GM19467 (cell line): ENCODE data around the gene OBSCN.

ENCODE experiments used
- ATAC-seq: cut with Tn5 transposase; IDR thresholded peaks from one replicate; pipeline ENCODE4 v1.9.1; 2021; ENCODE audit warnings: mild to moderate bottlenecking, moderate library complexity; ENCODE audit not compliant: unreplicated experiment

OBSCN gene

DNA sequence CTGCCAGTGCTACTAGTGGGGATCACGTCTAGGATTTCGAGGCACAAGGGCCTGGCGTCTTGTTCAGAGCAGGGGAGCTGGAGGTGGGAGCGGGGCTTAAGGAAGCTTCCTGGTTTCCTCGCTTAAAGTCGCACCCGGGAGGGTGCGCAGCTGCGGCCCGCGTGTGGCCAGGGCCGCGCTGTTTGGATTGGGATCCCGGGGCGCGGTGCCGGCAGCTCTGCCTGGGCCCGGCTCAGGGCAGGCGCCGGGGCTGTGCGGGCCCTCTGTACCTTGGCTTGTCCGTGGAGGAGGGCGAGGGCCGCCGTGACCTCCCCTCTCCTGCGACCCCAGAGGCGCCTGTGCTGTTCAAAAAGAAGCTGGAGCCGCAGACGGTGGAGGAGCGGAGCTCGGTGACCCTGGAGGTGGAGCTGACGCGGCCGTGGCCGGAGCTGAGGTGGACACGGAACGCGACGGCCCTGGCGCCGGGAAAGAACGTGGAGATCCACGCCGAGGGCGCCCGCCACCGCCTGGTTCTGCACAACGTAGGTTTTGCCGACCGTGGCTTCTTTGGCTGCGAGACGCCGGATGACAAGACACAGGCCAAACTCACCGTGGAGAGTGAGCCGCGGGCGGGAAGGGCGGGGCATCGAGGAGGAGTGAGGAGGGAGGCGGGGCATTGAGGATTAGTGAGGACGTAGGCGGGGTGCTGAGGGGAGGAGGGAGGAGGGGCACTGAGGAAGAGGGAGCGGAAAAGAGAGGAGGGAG, 67.8 kb downstream of the OBSCN start:
- ATAC-seq, result no peak

DNA sequence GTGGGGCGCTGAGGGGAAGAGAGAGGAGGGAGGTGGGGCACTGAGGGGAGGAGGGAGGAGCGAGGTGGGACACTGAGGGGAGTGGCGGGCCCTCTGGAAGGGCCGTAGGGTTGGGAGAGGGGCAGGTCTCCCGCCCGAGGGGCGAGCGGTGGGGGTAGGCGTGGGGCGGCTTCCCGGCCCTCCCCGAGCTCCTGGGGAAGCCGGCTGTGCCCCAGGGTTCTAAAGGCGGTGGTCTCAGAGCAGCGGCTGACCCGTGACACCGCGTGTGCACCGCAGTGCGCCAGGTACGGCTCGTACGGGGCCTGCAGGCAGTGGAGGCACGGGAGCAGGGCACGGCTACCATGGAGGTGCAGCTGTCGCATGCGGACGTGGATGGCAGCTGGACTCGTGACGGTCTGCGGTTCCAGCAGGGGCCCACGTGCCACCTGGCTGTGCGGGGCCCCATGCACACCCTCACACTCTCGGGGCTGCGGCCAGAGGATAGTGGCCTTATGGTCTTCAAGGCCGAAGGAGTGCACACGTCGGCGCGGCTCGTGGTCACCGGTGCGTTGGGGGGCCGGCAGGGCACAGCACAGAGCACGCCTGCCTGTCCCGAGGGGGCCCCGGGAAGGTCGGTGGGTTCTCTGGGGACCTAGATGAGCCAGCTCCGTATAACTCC, 68.5 kb downstream of the OBSCN start:
- ATAC-seq, result no peak

DNA sequence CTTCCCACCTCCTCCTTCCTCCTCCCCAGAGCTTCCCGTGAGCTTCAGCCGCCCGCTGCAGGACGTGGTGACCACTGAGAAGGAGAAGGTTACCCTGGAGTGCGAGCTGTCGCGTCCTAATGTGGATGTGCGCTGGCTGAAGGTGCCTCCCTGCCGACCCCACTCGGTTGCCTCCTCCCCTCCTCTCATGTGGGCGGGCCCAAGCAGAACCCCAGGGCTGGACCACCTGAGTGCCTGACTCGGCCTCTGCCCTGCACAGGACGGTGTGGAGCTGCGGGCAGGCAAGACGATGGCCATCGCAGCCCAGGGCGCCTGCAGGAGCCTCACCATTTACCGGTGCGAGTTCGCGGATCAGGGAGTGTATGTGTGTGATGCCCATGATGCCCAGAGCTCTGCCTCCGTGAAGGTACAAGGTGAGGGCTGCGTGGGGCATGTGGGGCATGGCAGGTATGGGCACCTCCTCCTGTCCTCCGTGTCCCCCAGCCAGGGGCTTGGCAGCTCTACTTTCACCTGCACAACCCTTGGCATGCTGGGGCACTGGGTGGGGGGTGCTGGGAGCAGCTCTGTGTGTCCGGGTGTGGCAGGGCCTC, 69.2 kb downstream of the OBSCN start:
- no peak for ATAC-seq

DNA sequence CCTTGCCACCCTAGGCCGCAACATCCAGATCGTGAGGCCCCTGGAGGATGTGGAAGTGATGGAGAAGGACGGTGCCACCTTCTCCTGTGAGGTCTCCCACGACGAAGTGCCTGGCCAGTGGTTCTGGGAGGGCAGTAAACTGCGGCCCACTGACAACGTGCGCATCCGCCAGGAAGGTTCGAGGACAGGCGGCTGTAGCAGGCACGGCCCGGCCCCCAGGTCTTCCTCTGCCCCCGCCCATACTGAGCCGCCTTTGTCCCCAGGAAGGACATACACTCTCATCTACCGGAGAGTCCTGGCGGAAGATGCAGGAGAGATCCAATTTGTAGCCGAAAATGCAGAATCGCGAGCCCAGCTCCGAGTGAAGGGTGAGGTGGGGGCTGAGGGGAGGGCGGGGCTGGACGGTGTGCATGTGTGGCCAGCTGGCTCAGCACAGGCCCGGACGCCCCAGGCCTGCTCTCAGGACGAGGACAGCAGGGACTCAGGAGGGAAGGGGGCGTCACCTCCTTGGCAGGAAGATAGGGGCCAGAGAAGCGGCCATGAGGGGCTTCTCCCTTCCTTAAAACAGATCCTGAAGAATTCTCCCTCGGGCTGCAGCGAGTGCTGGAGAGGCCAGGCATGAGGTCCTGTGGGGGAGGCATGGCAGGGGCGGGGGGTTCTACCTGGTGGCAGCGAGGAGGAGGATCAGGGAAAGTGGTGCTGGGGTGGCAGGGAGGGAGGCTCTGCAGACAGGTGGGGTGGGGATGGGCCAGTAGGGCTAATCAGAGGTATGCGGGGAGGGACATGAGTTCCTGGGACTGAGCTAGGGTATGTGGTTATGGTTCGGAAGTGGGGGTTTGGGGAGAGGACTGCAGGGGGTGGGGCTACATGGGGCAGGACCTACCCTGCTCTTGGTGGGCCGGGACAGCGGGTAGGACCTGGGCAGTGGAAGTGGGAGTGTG, 69.9 kb downstream of the OBSCN start:
- no peak for ATAC-seq

DNA sequence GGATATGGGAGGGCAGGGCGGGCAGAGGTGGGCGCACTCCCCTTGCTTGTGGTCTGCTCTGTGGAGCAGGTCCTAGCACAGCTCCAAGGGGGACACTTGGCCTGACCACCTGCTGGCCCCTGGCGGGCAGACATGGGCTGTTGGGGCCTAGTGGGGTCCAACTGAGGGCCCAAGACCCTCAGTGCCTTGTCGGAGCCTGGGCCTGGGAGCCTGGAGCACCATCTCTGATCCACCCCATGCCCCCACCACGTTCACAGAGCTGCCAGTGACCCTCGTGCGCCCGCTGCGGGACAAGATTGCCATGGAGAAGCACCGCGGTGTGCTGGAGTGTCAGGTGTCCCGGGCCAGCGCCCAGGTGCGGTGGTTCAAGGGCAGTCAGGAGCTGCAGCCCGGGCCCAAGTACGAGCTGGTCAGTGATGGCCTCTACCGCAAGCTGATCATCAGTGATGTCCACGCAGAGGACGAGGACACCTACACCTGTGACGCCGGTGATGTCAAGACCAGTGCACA, 70.6 kb downstream of the OBSCN start:
- no peak for ATAC-seq

DNA sequence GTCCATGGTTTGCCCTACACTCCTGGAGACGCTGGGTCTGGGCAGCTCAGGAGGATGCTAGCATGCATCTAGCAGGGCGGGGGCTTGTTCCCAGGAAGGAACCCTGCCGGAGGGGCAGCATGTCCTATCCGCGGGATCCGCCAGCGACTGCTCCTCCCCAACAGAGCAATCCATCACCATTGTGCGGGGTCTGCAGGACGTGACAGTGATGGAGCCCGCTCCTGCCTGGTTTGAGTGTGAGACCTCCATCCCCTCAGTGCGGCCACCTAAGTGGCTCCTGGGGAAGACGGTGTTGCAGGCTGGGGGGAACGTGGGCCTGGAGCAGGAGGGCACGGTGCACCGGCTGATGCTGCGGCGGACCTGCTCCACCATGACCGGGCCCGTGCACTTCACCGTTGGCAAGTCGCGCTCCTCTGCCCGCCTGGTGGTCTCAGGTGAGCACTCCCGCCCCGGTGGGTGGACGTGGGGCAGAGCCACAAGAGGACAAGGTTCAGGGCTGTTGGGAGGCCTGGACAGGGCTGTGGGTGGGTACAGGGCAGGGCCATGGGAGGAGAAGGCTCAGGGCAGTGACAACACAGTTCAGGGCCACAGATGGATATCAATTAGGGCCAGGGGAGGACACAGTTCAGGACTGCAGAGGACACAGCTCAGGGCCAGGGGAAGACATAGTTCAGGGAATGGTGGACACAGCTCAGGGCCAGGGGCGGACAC, 71.3 kb downstream of the OBSCN start:
- no peak for ATAC-seq

DNA sequence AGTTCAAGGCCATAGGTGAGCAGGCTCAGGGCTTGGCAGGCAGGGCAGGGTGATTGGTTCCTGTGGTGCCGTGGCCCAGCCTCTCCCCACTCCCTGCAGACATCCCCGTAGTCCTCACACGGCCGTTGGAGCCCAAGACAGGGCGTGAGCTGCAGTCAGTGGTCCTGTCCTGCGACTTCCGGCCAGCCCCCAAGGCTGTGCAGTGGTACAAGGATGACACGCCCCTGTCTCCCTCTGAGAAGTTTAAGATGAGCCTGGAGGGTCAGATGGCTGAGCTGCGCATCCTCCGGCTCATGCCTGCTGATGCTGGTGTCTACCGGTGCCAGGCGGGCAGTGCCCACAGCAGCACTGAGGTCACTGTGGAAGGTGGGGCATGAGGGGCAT, 71.9 kb downstream of the OBSCN start:
- no peak for ATAC-seq

DNA sequence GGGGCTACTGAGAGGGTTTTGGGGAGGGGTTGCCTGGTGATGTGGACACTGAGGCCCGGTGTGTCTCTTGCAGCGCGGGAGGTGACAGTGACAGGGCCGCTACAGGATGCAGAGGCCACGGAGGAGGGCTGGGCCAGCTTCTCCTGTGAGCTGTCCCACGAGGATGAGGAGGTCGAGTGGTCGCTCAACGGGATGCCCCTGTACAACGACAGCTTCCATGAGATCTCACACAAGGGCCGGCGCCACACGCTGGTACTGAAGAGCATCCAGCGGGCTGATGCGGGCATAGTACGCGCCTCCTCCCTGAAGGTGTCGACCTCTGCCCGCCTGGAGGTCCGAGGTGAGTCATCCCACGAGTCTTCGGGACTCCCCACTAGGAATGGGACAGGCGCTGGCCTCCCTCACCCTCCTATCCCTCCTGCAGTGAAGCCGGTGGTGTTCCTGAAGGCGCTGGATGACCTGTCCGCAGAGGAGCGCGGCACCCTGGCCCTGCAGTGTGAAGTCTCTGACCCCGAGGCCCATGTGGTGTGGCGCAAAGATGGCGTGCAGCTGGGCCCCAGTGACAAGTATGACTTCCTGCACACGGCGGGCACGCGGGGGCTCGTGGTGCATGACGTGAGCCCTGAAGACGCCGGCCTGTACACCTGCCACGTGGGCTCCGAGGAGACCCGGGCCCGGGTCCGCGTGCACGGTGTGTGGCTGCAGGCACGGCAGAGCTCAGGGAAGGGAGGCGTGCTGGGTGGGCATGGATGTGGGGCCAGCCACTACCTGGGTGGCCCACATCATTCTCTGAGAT, 72.5 kb downstream of the OBSCN start:
- ATAC-seq, result no peak

DNA sequence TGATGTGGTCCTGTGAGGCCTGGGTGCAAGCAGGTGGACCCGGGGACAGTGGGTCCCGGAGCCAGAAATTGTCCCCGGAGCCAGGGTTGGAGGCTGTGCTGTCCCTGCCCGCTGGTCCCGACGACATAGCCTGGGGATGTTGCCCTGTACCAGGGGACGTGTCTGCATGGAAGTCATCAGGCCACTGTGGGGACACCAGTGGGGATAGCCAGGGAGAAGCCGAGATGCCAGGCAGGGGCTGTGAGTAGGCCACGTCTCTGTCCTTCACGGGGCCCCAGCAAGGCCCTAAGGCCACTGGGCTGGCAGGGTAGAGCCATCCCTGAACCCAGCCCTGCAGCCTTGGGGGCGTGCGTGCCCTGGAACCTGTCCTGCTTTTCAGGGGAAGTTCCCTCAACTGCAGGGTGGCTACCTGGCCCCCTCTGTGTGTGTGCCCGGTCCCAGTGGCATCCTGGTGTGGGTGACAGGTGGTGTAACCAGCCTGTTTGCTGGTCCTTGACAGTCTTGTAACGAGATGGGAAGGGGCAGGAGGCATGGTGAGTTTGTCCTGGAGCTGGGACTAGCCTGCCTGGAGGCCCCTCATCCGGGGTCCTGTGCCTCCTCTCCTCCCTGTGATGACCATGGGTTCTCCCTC, 73.2 kb downstream of the OBSCN start:
- no peak for ATAC-seq

DNA sequence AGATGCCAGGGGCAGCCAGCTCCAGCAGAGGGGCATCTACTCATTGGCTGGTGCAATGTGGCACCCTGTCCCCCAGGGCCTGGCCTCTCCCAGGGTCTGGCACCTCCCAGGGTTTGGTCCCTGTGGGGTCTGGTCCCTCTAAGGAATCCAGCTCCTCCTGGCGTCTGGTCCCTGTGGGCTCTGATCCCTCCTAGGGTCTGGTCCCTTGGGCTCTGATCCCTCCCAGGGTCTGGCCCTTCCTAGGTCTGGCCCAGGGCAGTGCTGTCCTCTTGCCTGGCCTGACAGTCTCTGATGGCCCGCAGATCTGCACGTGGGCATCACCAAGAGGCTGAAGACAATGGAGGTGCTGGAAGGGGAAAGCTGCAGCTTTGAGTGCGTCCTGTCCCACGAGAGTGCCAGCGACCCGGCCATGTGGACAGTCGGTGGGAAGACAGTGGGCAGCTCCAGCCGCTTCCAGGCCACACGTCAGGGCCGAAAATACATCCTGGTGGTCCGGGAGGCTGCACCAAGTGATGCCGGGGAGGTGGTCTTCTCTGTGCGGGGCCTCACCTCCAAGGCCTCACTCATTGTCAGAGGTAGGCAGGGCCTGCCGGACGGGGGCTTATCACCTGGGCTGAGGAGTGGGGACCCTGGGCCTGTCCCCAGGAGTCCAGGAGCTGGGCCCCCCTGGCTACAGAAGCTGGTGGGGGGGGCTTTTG, 73.9 kb downstream of the OBSCN start:
- ATAC-seq, result no peak

DNA sequence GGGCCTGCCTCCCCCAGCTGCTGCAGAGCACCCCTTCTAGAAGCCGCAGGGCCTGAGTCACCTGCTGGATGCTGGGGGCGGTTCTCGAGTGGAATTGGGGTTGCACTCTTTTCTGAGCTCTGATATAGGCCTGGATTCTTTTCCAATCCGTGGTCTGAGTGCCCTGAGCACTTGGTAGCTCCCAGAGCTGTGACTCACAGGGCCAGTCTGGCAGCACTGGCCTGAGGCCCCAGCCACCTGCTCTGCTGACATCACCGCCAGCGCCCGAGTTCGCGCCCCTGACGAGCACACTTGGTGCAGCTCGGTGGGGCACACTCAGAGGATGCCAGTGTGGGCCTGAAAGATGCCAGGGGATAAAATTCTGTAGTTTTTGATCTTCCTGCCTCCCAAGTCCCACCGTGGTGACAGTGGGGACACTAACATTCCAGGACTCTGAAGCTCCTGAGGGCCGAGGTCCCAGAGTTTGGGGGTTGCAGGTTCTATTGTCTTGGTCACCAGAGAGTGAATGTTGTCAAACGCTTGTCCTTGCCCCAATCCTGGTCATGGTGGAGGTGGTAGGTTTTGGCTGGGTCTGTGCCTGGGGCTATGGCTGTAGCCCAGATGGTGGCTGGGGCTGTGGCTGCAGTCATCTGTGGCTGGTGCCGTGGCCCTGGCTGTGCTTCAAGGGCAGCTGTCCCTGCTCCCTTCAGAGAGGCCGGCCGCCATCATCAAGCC, 74.6 kb downstream of the OBSCN start:
- ATAC-seq, result no peak

DNA sequence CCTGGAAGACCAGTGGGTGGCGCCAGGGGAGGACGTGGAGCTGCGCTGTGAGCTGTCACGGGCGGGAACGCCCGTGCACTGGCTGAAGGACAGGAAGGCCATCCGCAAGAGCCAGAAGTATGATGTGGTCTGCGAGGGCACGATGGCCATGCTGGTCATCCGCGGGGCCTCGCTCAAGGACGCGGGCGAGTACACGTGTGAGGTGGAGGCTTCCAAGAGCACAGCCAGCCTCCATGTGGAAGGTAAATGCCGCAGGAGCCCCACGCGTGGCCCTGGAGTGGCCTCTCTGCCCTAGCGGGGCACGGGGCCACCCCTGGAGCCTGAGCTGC, 75.2 kb downstream of the OBSCN start:
- no peak for ATAC-seq

DNA sequence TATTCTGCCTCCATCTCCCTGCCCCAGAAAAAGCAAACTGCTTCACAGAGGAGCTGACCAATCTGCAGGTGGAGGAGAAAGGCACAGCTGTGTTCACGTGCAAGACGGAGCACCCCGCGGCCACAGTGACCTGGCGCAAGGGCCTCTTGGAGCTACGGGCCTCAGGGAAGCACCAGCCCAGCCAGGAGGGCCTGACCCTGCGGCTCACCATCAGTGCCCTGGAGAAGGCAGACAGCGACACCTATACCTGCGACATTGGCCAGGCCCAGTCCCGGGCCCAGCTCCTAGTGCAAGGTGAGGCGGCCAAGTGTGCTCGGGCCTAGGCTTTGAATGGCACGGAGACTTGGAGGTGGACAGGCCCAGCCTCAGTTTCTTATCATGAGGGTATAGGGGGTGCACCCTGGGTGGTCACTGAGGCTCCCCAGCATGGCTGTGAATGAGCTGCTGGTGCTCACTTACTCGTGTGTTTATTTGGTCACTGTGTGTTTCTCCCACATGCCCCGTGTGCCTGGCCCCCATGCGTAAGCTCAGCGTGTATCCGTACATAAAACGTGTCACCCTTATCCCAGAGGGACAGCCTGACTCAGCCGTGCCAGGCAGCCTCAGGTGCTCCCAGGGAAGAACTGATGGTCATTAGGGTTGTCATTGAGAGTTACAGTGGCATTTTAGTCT, 75.8 kb downstream of the OBSCN start:
- ATAC-seq, result no peak

DNA sequence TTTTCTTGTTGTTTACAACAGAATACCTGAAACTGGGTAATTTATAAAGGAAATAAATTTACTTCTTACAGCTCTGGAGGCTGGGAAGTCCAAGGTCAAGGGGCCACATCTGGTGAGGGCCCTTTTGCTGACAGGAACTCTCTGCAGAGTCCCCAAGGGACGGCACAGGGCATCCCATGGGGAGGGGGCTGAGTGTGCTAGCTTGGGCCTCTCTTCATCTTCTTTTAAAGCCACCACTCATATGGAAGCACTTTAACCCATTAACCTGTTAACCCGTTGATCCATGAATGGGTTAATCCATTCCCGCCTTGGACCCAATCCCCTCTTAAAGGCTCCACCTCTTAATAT, 76.3 kb downstream of the OBSCN start:
- no peak for ATAC-seq

DNA sequence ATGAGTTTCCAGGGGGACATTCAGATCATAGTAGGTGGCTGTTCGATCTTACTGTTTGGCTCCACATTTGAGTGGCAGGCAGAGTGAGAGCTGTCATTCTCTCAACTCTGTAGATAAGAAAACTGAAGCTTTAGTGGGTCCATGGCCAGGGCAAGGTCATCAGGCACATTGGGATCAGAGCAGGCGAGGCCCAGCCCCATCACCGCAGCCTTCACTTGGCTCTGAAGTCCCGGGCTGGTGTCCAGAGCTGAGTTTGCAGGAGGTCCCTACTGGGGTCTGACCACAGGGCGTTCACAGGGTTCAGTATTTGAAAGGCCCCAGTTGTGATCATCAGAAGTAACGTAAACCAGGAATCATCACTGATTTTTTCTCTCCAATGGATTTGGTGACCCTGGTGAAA, 76.7 kb downstream of the OBSCN start:
- ATAC-seq, result no peak

DNA sequence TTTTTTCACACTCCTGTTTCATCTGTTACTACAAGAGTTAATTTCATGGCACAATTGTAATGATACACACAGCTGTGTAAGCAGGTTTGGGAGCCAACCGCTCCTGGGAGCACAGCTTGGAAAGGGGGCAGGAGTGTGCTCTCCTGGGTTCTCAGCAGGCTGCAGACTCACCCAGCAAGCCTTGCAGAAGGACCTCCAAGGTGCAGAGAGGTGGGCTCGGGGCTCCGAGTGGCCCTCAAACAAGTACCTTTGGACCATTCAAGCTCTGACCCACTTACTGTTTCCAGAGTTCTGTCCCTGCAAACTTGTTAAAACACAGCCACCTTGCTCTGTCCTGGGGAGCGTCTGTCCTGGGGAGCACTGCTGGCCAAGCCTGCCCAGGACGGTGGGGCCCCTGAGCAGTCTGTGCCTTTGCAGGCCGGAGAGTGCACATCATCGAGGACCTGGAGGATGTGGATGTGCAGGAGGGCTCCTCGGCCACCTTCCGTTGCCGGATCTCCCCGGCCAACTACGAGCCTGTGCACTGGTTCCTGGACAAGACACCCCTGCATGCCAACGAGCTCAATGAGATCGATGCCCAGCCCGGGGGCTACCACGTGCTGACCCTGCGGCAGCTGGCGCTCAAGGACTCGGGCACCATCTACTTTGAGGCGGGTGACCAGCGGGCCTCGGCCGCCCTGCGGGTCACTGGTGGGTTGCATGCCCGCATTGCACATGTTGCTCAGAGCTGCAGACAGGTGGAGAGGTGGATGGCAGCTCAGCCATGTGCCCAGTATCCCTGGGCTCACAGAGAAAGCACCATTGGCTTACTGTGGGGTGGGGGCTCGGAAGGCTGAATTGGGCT, 78.0 kb downstream of the OBSCN start:
- ATAC-seq, result no peak
